Sigmoid colon (tissue), 3 donors: ENCODE results near the gene LAIR1.

Source experiments
- POLR2A ChIP-seq, 2 donors: fragments of 450-650 bp; IDR thresholded peaks; one replicate each; pipeline ENCODE4 v1.6.1; 2016; ENCODE audit warnings: antibody characterized with exemption in 2 of 2, mild to moderate bottlenecking in 2 of 2, moderate library complexity in 2 of 2
- TF ChIP-seq, protein P1 (sequence below), 4 experiments: fragments of 450-650 bp in 3 of 4; fragments of 200-600 bp in 1 of 4; IDR thresholded peaks; one replicate each; pipeline ENCODE4 v1.5.1; 2016 to 2019; ENCODE audit warnings: antibody characterized with exemption in 4 of 4, mild to moderate bottlenecking in 3 of 4, moderate library complexity in 2 of 4

- TF ChIP-seq POLR2A (IDR thresholded peaks at IDR 0.05) = no peak
- TF ChIP-seq, protein P1, sequence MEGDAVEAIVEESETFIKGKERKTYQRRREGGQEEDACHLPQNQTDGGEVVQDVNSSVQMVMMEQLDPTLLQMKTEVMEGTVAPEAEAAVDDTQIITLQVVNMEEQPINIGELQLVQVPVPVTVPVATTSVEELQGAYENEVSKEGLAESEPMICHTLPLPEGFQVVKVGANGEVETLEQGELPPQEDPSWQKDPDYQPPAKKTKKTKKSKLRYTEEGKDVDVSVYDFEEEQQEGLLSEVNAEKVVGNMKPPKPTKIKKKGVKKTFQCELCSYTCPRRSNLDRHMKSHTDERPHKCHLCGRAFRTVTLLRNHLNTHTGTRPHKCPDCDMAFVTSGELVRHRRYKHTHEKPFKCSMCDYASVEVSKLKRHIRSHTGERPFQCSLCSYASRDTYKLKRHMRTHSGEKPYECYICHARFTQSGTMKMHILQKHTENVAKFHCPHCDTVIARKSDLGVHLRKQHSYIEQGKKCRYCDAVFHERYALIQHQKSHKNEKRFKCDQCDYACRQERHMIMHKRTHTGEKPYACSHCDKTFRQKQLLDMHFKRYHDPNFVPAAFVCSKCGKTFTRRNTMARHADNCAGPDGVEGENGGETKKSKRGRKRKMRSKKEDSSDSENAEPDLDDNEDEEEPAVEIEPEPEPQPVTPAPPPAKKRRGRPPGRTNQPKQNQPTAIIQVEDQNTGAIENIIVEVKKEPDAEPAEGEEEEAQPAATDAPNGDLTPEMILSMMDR (IDR thresholded peaks at IDR 0.05) = no peak
Measured at GRCh38 chr19:54366811-54367210, 2.1 kb upstream of the LAIR1 start.
